IPS-11a (cell line): ENCODE measurements around the gene BRD9.
"Not testable (repeated sequence)": the region's sequence is repeated elsewhere in the genome, so short reads cannot be mapped to it uniquely, and the experiment has no call there.

Experiments
- H3K4me3 ChIP-seq: one replicate; pipeline ENCODE4 v1.5.1; 2013; ENCODE audit warnings: low read depth, low read length, control low read depth

BRD9 gene

GRCh38 chr5:892394-893136 lies at the start of gene BRD9, which contains the start of gene TRIP13:
BRD9 (minus strand) TSS chr5:892801; CDS start chr5:892657, 144 bp downstream.
TRIP13 (plus strand) TSS chr5:892884; CDS start chr5:892999, 115 bp downstream.
- peak within 1 kb of the TSS; percentile 91 for H3K4me3 ChIP-seq

DNA sequence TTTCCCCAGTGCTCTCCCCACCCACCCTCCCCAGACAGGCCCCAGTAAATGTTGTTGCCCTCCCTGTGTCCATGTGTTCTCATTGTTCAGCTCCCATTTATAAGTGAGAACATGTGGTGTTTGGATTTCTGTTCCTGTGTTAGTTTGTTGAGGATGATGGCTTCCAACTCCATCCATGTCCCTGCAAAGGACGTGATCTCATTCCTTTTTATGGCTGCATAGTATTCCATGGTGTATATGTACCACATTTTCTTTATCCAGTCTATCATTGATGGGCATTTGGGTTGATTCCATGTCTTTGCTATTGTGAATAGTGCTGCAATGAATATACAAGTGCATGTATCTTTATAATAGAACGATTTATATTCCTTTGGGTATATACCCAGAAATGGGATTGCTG lies 48.1 kb upstream of the BRD9 start:
- not testable (repeated sequence) for H3K4me3 ChIP-seq

DNA sequence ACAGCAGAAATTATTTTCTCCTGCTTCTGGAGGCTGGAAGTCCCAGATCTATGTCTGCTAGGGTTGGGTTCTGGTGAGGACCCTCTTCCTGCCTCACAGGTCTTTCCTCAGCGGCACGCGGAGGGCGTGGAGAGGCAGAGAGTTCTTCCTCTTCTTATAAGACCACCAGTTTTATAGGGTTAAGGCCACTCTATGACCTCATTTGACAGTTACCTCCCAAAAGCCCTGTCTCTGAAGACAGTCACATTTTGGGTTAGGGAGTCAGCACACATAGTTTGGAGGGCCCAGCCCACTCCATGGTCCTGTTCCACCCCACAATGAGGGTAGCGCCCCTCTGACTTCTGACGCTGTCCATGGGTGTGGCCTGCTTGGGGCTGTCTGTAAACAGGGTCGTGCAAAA lies 46.8 kb upstream of the BRD9 start:
- H3K4me3 ChIP-seq, result no peak overlapping the region

DNA sequence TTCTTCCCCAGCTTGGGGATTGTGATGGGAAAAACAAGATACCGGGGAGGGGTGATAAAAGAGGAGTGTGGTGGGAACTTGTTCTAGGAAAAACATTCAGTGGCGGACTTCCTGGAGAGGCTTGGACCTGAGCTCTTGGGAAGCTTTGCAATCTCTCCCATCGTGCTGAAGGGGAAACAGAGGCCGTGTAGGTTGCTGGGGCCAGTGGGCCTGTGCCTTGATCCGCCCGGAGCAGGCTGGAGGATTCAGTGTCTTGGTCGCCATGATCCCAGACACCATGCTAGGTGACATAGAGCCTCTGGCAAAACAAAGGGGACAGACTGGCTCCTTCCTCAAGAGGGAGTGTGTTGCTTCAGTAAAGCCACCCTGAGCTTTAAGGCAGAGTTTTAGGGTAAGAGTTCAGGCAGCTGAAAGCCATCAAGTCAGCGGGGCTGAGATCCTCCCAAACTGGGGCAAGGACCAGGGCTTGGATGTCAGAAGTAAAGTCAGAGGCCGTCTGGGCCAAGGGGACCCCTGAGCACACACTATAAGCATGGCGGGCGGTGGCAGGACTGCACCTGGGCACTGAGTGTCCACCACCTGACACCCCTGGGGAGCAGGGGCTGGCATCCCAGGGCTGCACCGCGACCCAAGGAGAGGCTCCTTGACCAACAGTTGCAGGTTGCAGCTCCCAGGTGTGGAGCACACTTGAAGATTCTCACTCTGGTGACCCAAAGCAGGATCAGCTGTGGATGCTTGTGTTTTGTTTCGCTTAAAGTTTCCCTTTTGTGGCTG lies 44.7 kb upstream of the BRD9 start:
- no peak overlapping the region for H3K4me3 ChIP-seq

GRCh38 chr5:936149-937144 lies 43.8 kb upstream of the BRD9 start:
- H3K4me3 ChIP-seq, result no peak overlapping the region

- no peak overlapping the region for H3K4me3 ChIP-seq
These were observed 43.0 kb upstream of the BRD9 start for GRCh38 chr5:935510-936084.

DNA sequence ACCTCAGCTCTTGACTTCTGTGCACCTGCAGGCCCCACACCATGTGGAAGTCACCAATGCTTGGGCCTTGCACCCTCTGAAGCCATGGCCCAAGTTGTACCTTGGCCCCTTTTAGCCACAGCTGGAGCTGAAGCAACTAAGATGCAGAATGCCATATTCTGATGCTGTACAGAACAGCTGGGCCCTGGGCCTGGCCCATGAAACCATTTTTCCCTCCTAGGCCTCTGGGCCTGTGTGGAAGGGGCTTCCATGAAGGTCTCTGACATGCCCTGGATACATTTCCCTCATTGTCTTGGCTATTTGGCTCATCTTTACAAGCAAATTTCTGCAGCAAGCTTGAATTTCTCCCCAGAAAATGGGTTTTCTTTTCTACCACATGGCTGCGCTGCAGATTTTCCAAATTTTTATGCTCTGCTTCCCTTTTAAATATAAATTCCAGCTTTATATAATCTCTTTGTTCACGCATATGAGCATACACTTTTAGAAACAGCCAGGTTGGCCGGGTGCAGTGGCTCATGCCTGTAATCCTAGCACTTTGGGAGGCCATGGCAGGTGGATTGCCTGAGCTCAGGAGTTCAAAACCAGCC lies 41.9 kb upstream of the BRD9 start:
- not testable (repeated sequence) for H3K4me3 ChIP-seq

GRCh38 chr5:933951-934350 lies 41.4 kb upstream of the BRD9 start:
- H3K4me3 ChIP-seq, result not testable (repeated sequence)

- H3K4me3 ChIP-seq, result no peak overlapping the region
These were observed 40.8 kb upstream of the BRD9 start for GRCh38 chr5:933251-933861.

DNA sequence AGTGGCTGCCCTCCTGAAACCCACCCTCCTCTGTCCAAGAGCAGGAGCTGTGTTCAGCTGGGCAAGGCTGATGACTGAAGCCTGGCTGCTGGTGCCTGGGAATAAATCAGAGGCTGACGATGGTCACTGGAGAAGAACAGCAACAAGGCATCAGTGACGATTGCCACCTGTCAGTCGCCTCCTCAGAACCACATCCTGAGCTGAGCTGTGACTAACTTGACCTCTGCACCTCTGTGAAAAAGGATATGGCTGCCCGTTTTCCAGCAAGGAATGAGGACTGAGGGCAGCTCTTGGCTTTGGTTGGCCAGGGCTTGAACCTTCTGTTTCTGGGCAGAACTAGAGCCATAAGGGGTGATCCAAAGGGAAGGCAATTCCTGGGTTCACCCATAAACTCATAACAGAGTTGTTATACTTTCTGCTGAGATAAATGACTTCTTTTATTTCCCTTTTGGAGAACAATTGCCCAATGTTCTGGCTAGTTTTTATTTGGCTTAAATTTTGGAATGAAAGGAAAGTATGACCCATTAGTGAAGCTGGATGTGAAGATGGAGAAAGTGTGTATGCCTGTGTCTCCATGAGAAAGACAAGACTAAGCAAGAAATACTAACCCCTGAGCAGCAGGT lies 40.1 kb upstream of the BRD9 start:
- H3K4me3 ChIP-seq, result no peak overlapping the region

DNA sequence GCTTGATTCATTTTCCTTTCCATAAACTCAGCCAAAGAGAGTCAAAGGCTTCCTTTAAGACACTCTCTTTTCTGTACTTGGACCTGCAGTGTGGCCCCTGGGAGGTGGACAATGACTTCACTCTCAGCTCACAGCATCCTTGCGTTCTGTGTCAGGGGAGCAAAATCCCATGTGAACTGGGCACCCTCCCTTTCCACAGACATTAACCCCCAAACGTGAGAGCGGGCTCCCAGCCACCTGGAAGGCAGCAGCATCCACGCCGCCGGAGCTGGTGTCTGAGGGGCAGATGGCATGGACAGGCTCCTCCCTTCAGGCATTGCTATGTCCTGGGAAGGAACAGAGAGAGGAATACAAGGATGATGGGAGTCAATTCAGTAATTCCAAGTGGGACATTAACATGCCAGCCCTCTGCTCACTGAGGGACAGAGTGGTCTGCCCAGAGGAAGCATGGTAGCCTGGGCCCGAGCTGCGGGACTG lies 39.6 kb upstream of the BRD9 start:
- no peak overlapping the region for H3K4me3 ChIP-seq

GRCh38 chr5:931570-932145 lies 39.1 kb upstream of the BRD9 start:
- H3K4me3 ChIP-seq, result no peak overlapping the region

GRCh38 chr5:930866-931265 lies 38.3 kb upstream of the BRD9 start:
- H3K4me3 ChIP-seq, result no peak overlapping the region

GRCh38 chr5:929596-929995 lies 37.0 kb upstream of the BRD9 start:
- H3K4me3 ChIP-seq, result no peak overlapping the region

- not testable (repeated sequence) for H3K4me3 ChIP-seq
These were observed 36.6 kb upstream of the BRD9 start for GRCh38 chr5:929182-929581.

DNA sequence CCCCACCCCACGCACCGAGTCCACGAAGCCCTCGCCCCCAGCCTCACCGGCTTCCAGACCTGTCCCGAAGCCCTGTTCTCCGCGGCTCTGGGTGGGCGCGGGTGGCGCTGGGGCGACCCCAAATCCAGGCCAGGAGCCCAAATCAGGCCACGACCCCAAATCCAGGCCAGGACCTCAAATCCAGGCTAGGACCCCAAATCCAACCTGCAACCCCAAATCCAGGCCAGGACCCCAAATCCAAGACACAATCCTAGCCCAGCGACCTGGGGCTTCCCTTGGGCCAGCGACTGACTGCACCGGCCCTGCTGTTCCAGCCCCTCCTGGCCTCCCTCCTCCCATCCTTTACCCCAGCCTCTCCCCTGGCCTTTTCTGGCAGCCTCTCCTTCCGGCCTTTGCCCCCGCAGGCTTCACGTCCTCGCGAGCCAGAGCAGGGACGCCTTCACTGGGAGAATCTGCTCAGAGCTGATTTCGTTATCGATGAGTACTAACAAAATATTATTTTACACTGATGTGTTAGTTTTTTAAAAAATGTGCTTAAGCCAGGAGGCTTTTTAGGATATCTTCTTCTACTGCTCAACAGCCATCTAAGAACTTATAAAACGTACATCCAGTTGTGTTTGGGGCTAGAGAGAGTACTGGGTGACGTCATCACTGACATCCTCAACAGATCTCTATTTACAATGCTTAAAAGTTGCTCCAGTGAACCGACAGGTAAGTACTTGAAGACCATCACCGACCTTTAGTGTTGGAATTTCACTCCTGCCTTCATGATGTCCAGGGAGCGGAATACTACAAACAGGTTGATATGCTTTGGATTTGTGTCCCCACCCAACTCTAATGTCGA lies 34.8 kb upstream of the BRD9 start:
- H3K4me3 ChIP-seq, result no peak overlapping the region

GRCh38 chr5:926417-927171 lies 34.0 kb upstream of the BRD9 start:
- peak overlapping the region; percentile 10 for H3K4me3 ChIP-seq
